PC-3 (cell line): ENCODE measurements around the gene CD300LD. TPM values are rescaled to one million over a fixed set of nuclear protein-coding genes. Genes with fewer than 3 reads are reported as not detected.

Experiments used
- ATAC-seq: fragments of 200-7000 bp; cut with Tn5 transposase; 2 replicates; pipeline ENCODE4 v1.9.1; 2020; ENCODE audit warnings: mild to moderate bottlenecking, moderate library complexity
- BruUV-seq: library from RNA; stranded (reverse); fragments of 400-500 nt; replicated peaks from 2 replicates; lab custom pipeline; 2021; lab: Mats Ljungman, UMichigan
- CTCF ChIA-PET: fragments of 300-600 bp; sonication (Branson Sonifier 250); formaldehyde crosslinking; loops from one replicate; lab custom pipeline; 2022; ENCODE audit warnings: antibody characterized with exemption; lab: Charles Lee
- POLR2A ChIA-PET: fragments of 300-600 bp; sonication (Branson Sonifier 250); formaldehyde crosslinking; loops from one replicate; lab custom pipeline; 2022; ENCODE audit warnings: antibody characterized with exemption; ENCODE audit not compliant: unreplicated experiment; lab: Charles Lee
- DNase-seq: peaks from one replicate; pipeline ENCODE4 v3.0.0-alpha.2; 2015
- H2AFZ ChIP-seq: fragments of 300-600 bp; sonication (generic); 2 replicates; pipeline ENCODE4 v1.6.0; 2016; ENCODE audit warnings: antibody characterized with exemption, low read length
- H3F3A ChIP-seq: fragments of 300-600 bp; sonication (generic); one replicate; pipeline ENCODE4 v1.6.0; 2017; ENCODE audit warnings: antibody characterized with exemption, low read length, control low read depth, mild to moderate bottlenecking; ENCODE audit not compliant: unreplicated experiment
- H3K27ac ChIP-seq: fragments of 300-600 bp; sonication (generic); 2 replicates; pipeline ENCODE4 v1.5.1; 2016; ENCODE audit warnings: mild to moderate bottlenecking, low read length
- H3K27me3 ChIP-seq: fragments of 300-600 bp; sonication (generic); 2 replicates; pipeline ENCODE4 v1.6.1; 2016; ENCODE audit warnings: low read length, mixed read lengths
- H3K36me3 ChIP-seq: fragments of 300-600 bp; sonication (generic); 2 replicates; pipeline ENCODE4 v1.6.1; 2016; ENCODE audit warnings: low read depth, mixed run types, low read length, mixed read lengths
- H3K4me1 ChIP-seq: fragments of 300-600 bp; sonication (generic); 2 replicates; pipeline ENCODE4 v1.5.1; 2016; ENCODE audit warnings: low read length; ENCODE audit not compliant: insufficient read depth
- H3K4me2 ChIP-seq: fragments of 300-600 bp; sonication (generic); 2 replicates; pipeline ENCODE4 v1.6.0; 2016; ENCODE audit warnings: low read length
- H3K4me3 ChIP-seq: fragments of 300-600 bp; sonication (generic); 2 replicates; pipeline ENCODE4 v1.5.1; 2016; ENCODE audit warnings: mild to moderate bottlenecking, low read length, mixed read lengths
- H3K79me2 ChIP-seq: fragments of 300-600 bp; sonication (generic); 2 replicates; pipeline ENCODE4 v1.6.1; 2017; ENCODE audit warnings: low read length, mixed read lengths
- H3K9ac ChIP-seq: fragments of 300-600 bp; sonication (generic); 2 replicates; pipeline ENCODE4 v1.6.0; 2016; ENCODE audit warnings: mild to moderate bottlenecking, low read length
- H3K9me2 ChIP-seq: fragments of 300-600 bp; sonication (generic); replicated peaks from 2 replicates; pipeline ENCODE4 v1.6.1; 2016; ENCODE audit warnings: mixed run types, low read length, mixed read lengths
- H3K9me3 ChIP-seq: fragments of 300-600 bp; sonication (generic); 2 replicates; pipeline ENCODE4 v1.6.1; 2016; ENCODE audit warnings: low read length, mixed read lengths
- H4K20me1 ChIP-seq: fragments of 300-600 bp; sonication (generic); 2 replicates; pipeline ENCODE4 v1.6.1; 2016; ENCODE audit warnings: low read length, mixed read lengths
- CTCF ChIP-seq: fragments of 300-600 bp; sonication (generic); conservative IDR thresholded peaks from 2 replicates; pipeline ENCODE4 v1.5.1; 2017; ENCODE audit warnings: antibody characterized with exemption, low read depth, mild to moderate bottlenecking, low read length
- EZH2 ChIP-seq: fragments of 300-600 bp; sonication (generic); IDR thresholded peaks from one replicate; pipeline ENCODE4 v1.6.1; 2017; ENCODE audit warnings: antibody characterized with exemption, mild to moderate bottlenecking, low read length; ENCODE audit not compliant: unreplicated experiment
- EZH2phosphoT487 ChIP-seq: fragments of 300-600 bp; sonication (generic); IDR thresholded peaks from 2 replicates; pipeline ENCODE4 v1.6.1; 2018; ENCODE audit warnings: mild to moderate bottlenecking, antibody characterized with exemption, low read length, borderline replicate concordance
- intact Hi-C: fragments of 100-400 bp; cut with micrococcal nuclease; formaldehyde crosslinking; loops from 2 replicates; pipeline ENCODE4 v1.9.0; 2023
- total RNA-seq: library from RNA; depleted of rRNA; stranded (reverse); fragments of >200 nt; gene quantifications from 2 replicates; pipeline ENCODE4 v1.2.3, GENCODE V29; 2014

Gene CD300LD
- total RNA-seq, 1 experiment from 2014 or later, result not detected

GRCh38 chr17:74604761-74605160 lies 12.7 kb upstream of the CD300LD start:
- H3K36me3 ChIP-seq, result no peaks in the 10 kb centered on the region
- no peaks in the 10 kb centered on the region for H3F3A ChIP-seq
- TF ChIP-seq CTCF (no peak), EZH2 (no peak), EZH2phosphoT487 (no peak)
- ChIA-PET POLR2A (no interaction called here), CTCF (interaction anchor here (0.6 kb wide), 1 partner anchor 144 kb away, joined by 3 read pairs; no protein-coding TSS in a partner anchor)
- intact Hi-C loops, result loop anchor here (5.0 kb wide), 1 partner anchor 237 kb away; the partner anchor contains the start of gene GPR142
- ATAC-seq, result no peak
- H3K27ac ChIP-seq, result no peak overlapping the region
- H3K4me3 ChIP-seq, result no peak overlapping the region
- H3K27me3 ChIP-seq, result peaks cover 43% of the 10 kb centered on the region
- no peak for DNase-seq
- no peaks in the 10 kb centered on the region for H3K79me2 ChIP-seq
- no peak overlapping the region for H3K4me2 ChIP-seq
- H3K4me1 ChIP-seq, result peaks cover 8% of the 10 kb centered on the region
- no peaks in the 10 kb centered on the region for H3K9me2 ChIP-seq
- H3K9ac ChIP-seq, result no peak overlapping the region
- H2AFZ ChIP-seq, result no peak overlapping the region
- no peaks in the 10 kb centered on the region for H3K9me3 ChIP-seq
- no TSS peak for BruUV-seq
- no peaks in the 10 kb centered on the region for H4K20me1 ChIP-seq

GRCh38 chr17:74604200-74604599 lies 12.1 kb upstream of the CD300LD start:
- no peaks in the 10 kb centered on the region for H3K9me2 ChIP-seq
- no peaks in the 10 kb centered on the region for H3K9me3 ChIP-seq
- no peaks in the 10 kb centered on the region for H3F3A ChIP-seq
- H3K27ac ChIP-seq, result no peak overlapping the region
- no peaks in the 10 kb centered on the region for H3K36me3 ChIP-seq
- no peak overlapping the region for H2AFZ ChIP-seq
- H3K4me2 ChIP-seq, result no peak overlapping the region
- H3K9ac ChIP-seq, result no peak overlapping the region
- BruUV-seq, result no TSS peak
- intact Hi-C loops, result loop anchor here (5.0 kb wide), 1 partner anchor 237 kb away; the partner anchor contains the start of gene GPR142
- no peaks in the 10 kb centered on the region for H3K79me2 ChIP-seq
- peaks cover 8% of the 10 kb centered on the region for H3K4me1 ChIP-seq
- no peak for DNase-seq
- ATAC-seq, result no peak
- H4K20me1 ChIP-seq, result no peaks in the 10 kb centered on the region
- POLR2A ChIA-PET, result no interaction called here
- TF ChIP-seq EZH2 (no peak), EZH2phosphoT487 (no peak), CTCF (no peak)
- H3K4me3 ChIP-seq, result no peak overlapping the region
- peaks cover 47% of the 10 kb centered on the region for H3K27me3 ChIP-seq
- CTCF ChIA-PET, result no interaction called here

GRCh38 chr17:74603746-74604145 lies 11.7 kb upstream of the CD300LD start:
- H3K4me2 ChIP-seq, result no peak overlapping the region
- H3K9me2 ChIP-seq, result no peaks in the 10 kb centered on the region
- H3K9ac ChIP-seq, result no peak overlapping the region
- intact Hi-C loops, result loop anchor here (5.0 kb wide), 1 partner anchor 236 kb away; the partner anchor contains the start of gene GPR142
- no peaks in the 10 kb centered on the region for H3F3A ChIP-seq
- H3K9me3 ChIP-seq, result no peaks in the 10 kb centered on the region
- peaks cover 47% of the 10 kb centered on the region for H3K27me3 ChIP-seq
- DNase-seq, result no peak
- no peak overlapping the region for H3K4me3 ChIP-seq
- no peak overlapping the region for H2AFZ ChIP-seq
- no peaks in the 10 kb centered on the region for H3K36me3 ChIP-seq
- ATAC-seq, result no peak
- no peaks in the 10 kb centered on the region for H3K79me2 ChIP-seq
- ChIA-PET POLR2A (interaction anchor here (0.5 kb wide), 1 partner anchor 239 kb away, joined by 5 read pairs; no protein-coding TSS in a partner anchor), CTCF (no interaction called here)
- TF ChIP-seq CTCF, result no peak
- TF ChIP-seq EZH2, result no peak
- no peak for TF ChIP-seq EZH2phosphoT487
- peaks cover 8% of the 10 kb centered on the region for H3K4me1 ChIP-seq
- no peaks in the 10 kb centered on the region for H4K20me1 ChIP-seq
- no TSS peak for BruUV-seq
- H3K27ac ChIP-seq, result no peak overlapping the region
